ENCODE data around the gene BEST1.

- TF ChIP-seq, protein P1, sequence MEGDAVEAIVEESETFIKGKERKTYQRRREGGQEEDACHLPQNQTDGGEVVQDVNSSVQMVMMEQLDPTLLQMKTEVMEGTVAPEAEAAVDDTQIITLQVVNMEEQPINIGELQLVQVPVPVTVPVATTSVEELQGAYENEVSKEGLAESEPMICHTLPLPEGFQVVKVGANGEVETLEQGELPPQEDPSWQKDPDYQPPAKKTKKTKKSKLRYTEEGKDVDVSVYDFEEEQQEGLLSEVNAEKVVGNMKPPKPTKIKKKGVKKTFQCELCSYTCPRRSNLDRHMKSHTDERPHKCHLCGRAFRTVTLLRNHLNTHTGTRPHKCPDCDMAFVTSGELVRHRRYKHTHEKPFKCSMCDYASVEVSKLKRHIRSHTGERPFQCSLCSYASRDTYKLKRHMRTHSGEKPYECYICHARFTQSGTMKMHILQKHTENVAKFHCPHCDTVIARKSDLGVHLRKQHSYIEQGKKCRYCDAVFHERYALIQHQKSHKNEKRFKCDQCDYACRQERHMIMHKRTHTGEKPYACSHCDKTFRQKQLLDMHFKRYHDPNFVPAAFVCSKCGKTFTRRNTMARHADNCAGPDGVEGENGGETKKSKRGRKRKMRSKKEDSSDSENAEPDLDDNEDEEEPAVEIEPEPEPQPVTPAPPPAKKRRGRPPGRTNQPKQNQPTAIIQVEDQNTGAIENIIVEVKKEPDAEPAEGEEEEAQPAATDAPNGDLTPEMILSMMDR (IDR thresholded peaks at IDR 0.05) = no peak
- TF ChIP-seq POLR2A (IDR thresholded peaks at IDR 0.05) = no peak
- TF ChIP-seq EP300 (IDR thresholded peaks at IDR 0.05) = no peak
These were observed 49.2 kb downstream of the BEST1 start for GRCh38 chr11:61999141-61999975.

All from tibial nerve (tissue), 4 donors.